HG02852 (cell line): ENCODE measurements around the gene WNK2.
"Not testable (repeated sequence)": the region's sequence is repeated elsewhere in the genome, so short reads cannot be mapped to it uniquely, and the experiment has no call there.

ENCODE experiments used
- ATAC-seq: cut with Tn5 transposase; IDR thresholded peaks from one replicate; pipeline ENCODE4 v1.9.1; 2021; ENCODE audit warnings: mild to moderate bottlenecking, moderate library complexity; ENCODE audit not compliant: unreplicated experiment

The WNK2 gene

GRCh38 chr9:93321220-93321610, 137.3 kb downstream of the WNK2 start:
- ATAC-seq, result no peak

GRCh38 chr9:93323446-93323954, 139.6 kb downstream of the WNK2 start:
- ATAC-seq, result not testable (repeated sequence)

GRCh38 chr9:93324191-93324834, 140.4 kb downstream of the WNK2 start:
- no peak for ATAC-seq

- ATAC-seq, result no peak
Measured at GRCh38 chr9:93325307-93326035, 141.5 kb downstream of the WNK2 start.

GRCh38 chr9:93326056-93326455, 142.1 kb downstream of the WNK2 start:
- no peak for ATAC-seq

- ATAC-seq, result no peak
Measured at GRCh38 chr9:93326654-93327053, 142.7 kb downstream of the WNK2 start.

- ATAC-seq, result no peak
Measured at GRCh38 chr9:93329629-93330280, 145.8 kb downstream of the WNK2 start.

GRCh38 chr9:93332317-93332716, 148.4 kb downstream of the WNK2 start:
- ATAC-seq, result no peak

- ATAC-seq, result no peak
Measured at GRCh38 chr9:93336720-93337119, 152.8 kb downstream of the WNK2 start.

GRCh38 chr9:93338196-93338595, 154.3 kb downstream of the WNK2 start:
- not testable (repeated sequence) for ATAC-seq

- ATAC-seq, result no peak
Measured at GRCh38 chr9:93340091-93340490, 156.2 kb downstream of the WNK2 start.

- ATAC-seq, result not testable (repeated sequence)
Measured at GRCh38 chr9:93341820-93342219, 157.9 kb downstream of the WNK2 start.

GRCh38 chr9:93342428-93342827, 158.5 kb downstream of the WNK2 start:
- ATAC-seq, result not testable (repeated sequence)

- ATAC-seq, result no peak
Measured at GRCh38 chr9:93343663-93344062, 159.7 kb downstream of the WNK2 start.

GRCh38 chr9:93345643-93346230, 161.8 kb downstream of the WNK2 start:
- ATAC-seq, result no peak

GRCh38 chr9:93346231-93347112, 162.5 kb downstream of the WNK2 start:
- ATAC-seq, result no peak

- ATAC-seq, result not testable (repeated sequence)
Measured at GRCh38 chr9:93347371-93347975, 163.5 kb downstream of the WNK2 start.

- ATAC-seq, result not testable (repeated sequence)
Measured at GRCh38 chr9:93353413-93354310, 169.7 kb downstream of the WNK2 start.

- ATAC-seq, result no peak
Measured at GRCh38 chr9:93354451-93354850, 170.5 kb downstream of the WNK2 start.
